GM19372 (cell line): ENCODE measurements around the gene GDPD3.

ENCODE experiments used
- ATAC-seq: cut with Tn5 transposase; IDR thresholded peaks from one replicate; pipeline ENCODE4 v1.9.1; 2021; ENCODE audit warnings: mild to moderate bottlenecking, low read depth, moderate library complexity; ENCODE audit not compliant: unreplicated experiment

Gene GDPD3, protein sequence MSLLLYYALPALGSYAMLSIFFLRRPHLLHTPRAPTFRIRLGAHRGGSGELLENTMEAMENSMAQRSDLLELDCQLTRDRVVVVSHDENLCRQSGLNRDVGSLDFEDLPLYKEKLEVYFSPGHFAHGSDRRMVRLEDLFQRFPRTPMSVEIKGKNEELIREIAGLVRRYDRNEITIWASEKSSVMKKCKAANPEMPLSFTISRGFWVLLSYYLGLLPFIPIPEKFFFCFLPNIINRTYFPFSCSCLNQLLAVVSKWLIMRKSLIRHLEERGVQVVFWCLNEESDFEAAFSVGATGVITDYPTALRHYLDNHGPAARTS

DNA sequence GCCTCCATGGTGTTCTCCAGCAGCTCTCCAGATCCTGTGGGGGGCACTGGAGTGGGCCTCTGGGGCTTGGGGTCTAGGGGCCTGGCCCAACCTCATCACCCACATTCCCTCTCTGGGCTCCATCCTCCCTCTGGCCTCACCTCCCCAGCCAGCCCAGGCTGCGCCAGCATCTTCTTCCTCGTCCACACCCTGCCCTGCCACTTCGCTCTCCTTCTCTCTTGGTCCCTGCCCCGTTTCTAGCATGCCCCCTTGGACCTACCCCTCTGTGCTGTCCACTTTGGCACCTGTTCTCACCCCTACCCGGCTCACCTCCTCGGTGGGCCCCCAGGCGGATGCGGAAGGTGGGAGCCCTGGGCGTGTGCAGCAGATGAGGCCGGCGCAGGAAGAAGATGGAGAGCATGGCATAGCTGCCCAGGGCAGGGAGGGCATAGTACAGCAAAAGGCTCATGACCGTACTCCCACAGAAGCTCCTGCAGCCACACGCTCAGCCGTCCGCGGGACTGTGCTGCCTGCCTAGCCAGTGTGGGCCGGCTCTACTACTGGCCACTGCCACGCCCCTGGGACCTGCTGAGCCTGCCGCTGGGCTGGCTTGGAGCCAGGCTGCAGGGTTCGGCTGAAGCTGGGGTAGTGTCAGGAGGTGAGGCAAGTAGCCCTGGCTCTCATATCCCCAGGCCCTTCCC is at the start of gene GDPD3:
Gene GDPD3 (minus strand): TSS at position 507 of the 680 bp plus-strand sequence. CDS start 59 bp downstream, at position 448.
- ATAC-seq, result no peak

DNA sequence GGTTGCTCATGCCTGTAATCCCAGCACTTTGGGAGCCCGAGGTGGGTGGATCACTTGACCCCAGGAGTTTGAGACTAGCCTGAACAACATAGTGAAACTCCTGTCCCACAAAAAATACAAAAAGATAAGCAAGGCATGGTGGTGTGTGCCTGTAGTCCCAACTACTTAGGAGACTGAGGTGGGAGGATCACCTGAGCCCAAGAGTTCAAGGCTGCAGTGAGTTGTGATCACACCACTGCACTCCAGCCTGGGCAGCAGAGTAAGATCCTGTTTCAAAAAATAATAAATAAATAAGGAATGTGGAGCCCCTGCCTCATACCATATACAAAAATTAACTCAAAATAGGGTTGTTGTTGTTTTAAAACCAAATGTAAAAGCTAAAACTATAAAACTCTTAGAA is 43.9 kb upstream of the GDPD3 start:
- ATAC-seq, result no peak

DNA sequence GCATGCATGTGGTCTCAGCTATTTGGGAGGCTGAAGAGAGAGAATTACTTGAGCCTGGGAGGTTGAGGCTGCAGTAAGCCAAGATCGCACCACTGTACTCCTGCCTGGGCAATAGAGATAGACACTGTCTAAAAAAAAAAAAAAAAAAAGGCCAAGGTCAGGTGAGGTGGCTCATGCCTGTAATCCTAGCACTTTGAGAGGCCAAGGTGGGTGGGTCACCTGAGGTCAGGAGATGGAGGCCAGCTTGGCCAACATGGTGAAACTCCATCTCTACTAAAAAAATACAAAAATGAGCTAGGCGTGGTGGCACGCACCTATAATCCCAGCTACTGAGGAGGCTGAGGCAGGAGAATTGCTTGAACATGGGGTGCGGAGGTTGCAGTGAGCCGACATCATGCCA is 41.9 kb upstream of the GDPD3 start:
- ATAC-seq, result no peak

DNA sequence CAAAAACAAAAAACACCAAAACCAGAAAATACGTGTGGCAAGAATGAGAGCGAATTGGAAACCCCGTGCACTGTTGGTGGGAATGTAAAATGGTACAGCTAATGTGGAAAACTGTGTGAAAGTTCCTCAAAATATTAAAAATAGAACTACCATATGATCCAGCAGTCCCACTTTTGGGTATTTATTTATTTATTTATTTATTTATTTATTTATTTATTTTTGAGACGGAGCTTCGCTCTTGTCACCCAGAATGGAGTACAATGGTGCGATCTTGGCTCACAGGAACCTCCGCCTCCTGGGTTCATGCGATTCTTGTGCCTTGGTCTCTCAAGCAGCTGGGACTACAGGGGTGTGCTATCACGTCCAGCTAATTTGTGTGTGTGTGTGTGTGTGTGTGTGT is 39.2 kb upstream of the GDPD3 start:
- ATAC-seq, result no peak

DNA sequence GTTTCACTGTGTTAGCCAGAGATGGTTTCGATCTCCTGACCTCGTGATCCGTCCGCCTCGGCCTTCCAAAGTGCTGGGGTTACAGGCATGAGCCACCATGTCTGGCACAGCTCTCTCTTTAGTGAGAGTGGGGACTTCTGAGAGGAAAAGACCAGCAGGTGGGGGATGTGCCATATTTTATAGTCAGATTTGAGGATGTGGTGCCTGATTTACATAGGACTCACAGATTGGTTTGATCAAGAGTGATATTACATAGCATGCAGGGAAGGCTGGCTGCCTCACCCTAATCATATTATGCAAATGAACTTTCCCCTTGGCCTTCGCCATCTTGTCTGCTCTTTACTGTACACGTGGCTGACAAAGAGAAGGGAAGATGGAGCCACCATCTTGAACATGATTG is 37.8 kb upstream of the GDPD3 start:
- no peak for ATAC-seq

DNA sequence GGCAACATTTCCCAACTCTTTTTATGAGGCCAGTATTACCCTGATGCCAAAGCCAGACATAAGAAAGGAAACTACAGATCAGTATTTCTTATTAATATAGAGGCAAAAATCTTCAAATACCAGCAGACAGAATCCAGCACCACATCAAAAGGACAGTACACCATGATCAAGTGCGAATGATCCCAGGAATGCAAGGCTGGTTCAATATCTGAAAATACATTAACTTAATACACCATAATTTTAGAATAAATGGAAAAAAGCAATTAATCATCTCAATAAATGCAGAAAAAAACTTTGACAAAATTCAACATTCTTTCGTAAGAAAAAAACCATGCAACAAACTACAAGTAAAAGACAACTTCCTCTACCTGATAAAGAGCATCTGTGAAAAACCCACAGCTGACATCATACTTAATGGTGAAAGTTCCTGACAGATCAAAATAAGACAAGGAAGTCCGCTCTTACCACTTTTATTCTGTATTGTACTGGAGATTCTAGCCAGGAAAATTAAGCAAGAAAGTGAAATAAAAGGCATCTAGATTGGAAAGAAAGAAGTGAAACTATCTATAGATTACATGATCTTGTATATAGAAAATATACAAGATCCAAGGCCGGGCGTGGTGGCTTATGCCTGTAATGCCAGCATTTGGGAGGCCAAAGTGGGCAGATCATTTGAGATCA is 36.1 kb upstream of the GDPD3 start:
- no peak for ATAC-seq

DNA sequence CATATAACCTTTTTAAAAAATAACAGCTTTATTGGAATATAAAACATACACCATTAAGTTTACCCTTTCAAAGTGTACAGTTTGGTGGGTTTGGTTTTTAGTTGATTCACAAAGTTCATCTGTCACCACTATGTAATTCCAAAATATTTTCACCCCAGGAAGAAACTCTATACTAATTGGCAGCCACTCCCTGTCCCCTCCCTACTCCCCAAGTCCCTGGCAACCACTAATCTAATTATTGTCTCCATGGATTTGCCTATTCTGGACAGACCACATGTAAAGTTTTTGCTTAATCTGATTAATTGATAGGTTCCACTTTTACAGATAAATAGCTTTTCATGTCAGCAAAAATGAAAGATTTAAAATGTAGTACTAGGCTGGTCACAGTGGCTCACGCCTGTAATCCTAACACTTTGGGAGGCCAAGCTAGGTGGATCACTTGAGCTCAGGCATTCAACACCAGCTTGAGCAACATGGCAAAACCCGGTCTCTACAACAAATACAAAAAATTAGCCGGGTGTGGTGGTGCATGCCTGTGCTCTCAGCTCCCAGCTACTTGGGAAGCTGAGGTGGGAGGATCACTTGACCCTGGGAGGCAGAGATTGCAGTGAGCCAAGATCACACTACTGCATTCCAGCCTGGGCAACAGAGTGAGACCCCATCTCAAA is 34.6 kb upstream of the GDPD3 start:
- no peak for ATAC-seq

DNA sequence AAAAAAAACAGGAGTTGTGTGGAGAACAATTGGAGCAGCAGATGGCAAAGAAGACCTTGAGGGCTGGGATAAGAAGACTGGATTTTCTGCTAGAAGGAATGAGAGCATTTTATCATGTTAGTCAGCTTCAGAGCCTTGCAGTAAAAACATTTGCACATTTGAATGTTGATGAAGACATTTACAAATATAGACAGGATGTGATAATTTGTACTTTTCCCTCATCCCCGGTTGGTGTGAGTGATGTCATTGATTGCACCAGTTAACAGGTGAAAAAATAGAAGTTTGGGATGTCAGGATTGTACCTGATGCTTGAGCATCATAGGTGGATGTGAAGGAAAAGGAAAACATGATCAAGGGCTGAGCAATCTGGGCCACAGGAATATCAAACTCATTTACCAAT is 32.3 kb upstream of the GDPD3 start:
- no peak for ATAC-seq

DNA sequence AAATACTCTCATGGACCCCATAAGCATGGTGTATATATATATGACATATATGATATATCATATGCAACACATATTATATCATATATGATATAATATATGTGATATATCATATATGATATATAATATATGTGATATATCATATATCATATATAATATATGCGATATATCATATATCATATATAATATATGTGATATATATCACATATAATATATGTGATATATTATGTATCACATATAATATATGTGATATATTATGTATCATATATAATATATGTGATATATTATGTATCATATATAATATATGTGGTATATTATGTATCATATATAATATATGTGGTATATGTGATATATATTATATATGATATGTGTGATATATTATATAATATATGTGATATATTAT is 31.6 kb upstream of the GDPD3 start:
- ATAC-seq, result no peak

DNA sequence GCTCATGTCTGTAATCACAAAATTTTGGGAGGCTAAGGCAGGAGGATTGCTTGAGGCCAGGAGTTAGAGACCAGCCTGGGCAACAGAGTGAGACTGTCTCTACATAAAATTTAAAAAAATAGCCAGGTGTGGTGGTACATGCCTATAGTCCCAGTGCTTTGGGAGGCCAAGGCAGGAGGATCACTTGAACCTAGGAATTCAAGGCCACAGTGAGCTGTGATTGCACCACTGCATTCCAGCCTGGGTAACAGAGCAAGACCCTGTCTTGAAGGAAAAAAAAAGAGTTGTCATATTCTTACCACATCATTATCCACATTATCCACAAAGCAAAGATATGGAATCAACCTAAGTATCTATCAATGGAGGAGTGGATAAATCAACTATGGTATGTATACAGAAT is 30.7 kb upstream of the GDPD3 start:
- ATAC-seq, result no peak

DNA sequence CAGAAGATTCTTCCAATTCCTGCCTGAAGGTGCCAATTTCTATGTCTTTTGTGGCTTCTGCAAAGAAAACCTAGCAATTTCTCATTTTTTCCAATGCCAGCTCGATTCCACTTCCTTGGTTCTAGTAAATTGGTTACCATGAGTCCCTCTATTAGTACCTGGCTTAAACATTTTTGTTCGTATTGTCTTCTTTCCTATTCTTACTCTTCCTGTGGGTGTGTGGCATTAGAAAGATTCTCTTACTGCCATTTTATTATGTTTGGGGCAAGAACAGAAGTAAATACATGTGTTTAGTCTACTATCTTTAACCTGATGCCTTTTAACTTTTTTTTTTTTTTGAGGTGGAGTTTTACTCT is 30.0 kb upstream of the GDPD3 start:
- ATAC-seq, result no peak

DNA sequence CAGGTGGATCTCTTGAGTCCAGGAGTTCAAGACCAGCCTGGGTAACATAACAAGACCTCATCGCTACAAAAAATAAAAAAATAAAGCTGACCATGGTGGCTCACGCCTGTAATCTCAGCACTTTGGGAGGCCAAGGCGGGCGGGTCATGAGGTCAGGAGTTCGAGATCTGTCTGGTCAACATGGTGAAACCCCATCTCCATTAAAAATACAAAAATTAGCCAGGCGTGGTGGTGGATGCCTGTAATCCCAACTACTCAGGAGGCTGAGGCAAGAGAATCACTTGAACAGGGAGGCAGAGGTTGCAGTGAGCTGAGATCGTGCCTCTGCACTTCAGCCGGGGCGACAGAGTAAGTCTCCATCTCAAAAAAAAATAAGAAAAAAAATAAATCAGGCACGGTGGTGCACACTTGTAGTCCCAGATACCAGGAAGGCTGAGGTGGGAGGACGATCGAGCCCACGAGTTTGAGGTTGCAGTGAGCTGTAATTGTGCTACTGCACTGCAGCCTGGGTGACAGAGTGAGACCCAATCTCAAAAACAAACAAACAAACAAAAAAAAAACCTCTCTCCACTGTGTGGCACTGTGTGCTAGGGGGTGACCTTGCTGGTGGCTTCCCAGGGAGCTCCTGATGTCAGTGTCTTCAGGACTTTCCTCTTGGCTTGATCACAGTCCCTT is 29.5 kb upstream of the GDPD3 start:
- no peak for ATAC-seq

DNA sequence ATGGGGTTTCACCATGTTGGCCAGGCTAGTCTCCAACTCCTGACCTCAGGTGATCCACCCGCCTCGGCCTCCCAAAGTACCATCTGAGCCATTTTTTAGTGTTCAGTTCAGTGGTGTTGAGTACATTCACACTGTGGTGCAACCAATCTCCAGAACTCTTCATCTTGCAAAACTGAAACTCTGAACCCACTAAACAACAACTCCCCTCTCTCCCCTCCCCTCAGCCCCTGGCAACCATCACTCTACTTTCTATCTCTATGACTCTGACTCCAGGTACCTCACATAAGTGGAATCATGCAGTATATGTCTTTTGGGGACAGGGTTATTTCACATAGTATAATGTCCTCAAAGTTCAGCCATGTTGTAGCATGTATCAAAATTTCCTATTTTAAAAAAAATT is 28.4 kb upstream of the GDPD3 start:
- ATAC-seq, result no peak

DNA sequence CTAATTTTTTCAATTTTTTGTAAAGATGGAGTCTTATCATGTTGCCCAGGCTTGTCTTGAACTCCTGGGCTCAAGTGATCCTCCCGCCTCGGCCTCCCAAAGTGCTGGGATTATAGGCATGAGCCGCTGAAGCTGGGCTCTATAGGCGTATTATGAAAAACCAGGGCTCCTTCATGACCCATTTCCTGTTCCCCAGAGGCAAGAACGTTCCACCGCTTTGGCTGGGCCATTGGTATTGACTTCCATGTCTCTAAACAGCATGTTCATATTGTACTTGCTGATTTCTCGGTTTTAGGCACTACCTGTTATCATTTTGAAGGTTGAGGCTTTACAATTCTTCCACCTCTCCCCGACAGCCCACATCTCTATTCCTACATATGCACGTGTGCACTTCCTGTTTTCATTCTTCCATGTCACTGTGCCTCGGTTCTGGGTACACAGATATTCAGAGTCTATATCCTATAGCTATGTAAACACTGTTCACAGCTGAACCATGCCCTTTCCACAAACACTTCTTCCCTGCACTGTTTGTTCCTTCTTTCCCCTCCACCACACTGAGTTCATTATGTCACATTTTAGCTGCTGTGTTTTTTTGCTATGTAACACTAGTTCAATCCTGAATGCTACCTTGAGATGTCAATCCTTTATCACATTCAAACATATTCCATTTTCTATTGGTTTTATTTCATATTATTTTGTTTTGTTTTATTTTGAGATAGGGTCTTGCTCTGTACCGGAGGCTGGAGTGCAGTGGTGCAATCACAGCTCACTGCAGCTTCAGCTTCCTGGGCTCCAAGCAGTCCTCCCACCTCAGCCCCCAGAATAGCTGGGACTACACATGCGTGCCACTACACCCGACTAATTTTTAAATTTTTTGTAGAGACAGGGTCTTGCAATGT is 26.5 kb upstream of the GDPD3 start:
- no peak for ATAC-seq

DNA sequence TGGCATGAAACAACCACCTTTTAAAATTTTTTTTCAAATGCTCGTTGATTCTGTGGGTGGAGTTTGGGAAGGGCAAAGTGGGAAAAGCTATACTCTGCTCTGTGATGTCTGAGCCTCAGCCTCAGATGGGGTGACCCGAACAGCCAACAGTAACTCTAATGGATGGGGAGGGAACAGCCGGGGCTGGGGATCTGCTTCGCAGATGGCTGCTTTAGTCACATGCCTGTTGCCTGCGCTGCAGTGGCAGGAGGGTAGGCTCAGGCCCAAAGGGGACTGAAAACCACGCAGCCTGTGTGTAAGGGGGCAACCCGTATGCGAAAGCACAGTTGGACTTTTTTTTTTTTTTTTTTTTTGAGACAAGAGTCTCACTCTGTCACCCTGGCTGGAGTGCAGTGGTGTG is 24.6 kb upstream of the GDPD3 start:
- ATAC-seq, result no peak

DNA sequence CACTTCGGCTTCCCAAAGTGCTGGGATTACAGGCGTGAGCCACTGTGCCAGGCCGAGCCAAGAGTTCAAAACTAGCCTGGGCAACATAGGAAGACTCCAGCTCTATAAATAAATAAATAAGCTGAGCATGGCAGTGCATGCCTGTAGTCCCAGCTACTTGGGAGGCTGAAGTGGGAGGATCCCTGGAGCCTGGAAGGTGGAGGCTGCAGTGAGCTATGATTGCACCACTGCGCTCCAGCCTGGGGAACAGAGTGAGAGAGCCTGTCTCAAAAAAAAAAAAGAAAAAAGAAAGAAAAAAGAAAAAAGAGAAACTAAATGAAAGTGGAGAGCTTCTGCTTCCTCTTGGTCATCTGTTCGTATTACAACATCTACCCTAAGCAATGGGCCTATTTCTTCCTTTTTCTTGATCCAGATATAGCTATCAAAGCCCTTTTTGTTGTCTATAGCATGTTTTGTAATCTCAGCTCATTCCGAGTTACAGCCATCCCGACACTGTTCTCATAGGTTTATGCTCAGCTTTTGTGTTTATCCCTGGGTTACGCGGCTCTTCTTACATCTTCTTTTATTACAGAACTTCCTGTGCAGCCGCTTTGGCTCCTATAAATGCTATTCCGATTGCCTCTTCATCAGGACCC is 23.8 kb upstream of the GDPD3 start:
- ATAC-seq, result no peak

DNA sequence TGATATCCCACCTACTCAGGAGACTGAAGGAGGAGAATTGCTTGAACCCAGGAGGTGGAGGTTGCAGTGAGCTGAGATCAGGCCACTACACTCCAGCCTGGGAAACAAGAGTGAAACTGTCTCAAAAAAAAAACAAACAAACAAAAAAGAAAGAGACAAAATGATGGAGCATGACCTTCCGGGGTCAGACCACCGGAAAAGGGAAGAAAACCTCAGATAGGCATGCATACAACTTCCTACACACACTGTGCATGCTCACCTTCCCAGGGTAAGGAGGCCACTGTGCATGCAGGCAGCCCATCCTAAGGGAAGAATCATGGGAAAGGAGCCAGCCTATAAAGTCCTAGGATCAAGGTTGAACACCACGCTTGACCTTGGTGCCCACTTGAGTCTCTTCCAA is 19.3 kb upstream of the GDPD3 start:
- ATAC-seq, result no peak

DNA sequence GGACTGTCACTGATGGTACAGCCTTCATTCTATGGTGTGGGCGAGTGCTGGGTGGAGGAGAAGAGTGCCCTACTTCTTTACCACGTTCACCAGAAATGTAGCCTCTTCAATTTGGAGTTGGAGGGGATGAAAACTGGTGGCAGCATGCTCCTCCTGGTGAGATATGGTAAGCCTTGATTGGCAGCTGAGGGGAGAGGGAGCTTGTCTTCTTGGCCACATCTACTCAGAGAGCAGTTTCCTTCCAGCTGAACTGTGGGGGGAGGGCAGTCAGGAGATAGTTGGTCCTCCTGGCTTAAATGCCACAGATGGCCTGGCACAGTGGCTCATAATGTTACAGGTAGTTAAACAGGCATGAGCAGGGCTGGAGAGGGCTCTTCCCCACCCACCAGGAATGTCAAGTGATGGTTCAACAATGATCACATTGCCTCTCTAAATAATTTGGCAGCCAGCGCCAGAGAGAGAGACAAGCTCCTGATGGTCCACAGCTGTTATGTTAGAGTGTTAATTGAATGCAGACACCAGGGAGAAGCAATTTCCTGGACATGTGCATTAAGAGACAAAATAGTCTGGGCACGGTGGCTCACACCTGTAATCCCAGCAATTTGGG is 18.6 kb upstream of the GDPD3 start:
- ATAC-seq, result no peak

DNA sequence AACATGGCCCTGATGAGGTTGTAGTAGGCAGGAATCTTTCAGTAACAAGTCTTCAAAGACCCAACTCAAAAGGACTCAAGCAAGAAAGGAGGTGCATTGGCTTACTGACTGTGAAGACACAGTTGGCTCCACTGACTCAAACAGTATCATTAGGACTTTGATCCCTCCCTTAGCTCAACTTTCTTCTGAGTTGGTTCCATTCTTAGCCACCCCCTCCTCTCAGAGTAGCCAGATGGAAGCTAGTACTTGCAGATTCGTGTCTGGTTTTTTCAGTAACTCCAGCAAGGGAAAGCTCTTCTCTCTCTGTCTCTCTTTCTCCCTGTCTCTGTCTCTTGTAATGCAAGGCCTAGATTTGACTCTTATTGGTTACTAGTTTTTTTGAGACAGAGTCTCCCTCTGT is 14.7 kb upstream of the GDPD3 start:
- no peak for ATAC-seq
